CD4-positive, alpha-beta T cell treated with Interleukin-17A for 4 hours (primary cell): ENCODE data around the gene MAD1L1.
A peak's percentile ranks its signal among the peaks of the same experiment; 100 is the strongest.

Experiments used
- DNase-seq: peaks from one replicate; pipeline ENCODE4 v3.0.0-alpha.2; 2020; ENCODE audit warnings: mixed read lengths

MAD1L1 gene

GRCh38 chr7:2152646-2153045 is 80.1 kb downstream of the MAD1L1 start:
- DNase-seq = no peak

- DNase-seq = no peak
Measured at GRCh38 chr7:2151801-2152612, 80.7 kb downstream of the MAD1L1 start.

- no peak for DNase-seq
Measured at GRCh38 chr7:2151237-2151636, 81.5 kb downstream of the MAD1L1 start.

- no peak for DNase-seq
Measured at GRCh38 chr7:2150445-2150815, 82.3 kb downstream of the MAD1L1 start.

GRCh38 chr7:2149672-2150444 is 82.9 kb downstream of the MAD1L1 start:
- DNase-seq = no peak

- no peak for DNase-seq
Measured at GRCh38 chr7:2148814-2149213, 83.9 kb downstream of the MAD1L1 start.

GRCh38 chr7:2148189-2148588 is 84.6 kb downstream of the MAD1L1 start:
- DNase-seq = no peak

GRCh38 chr7:2146676-2147472 is 85.9 kb downstream of the MAD1L1 start:
- no peak for DNase-seq

GRCh38 chr7:2145835-2146580 is 86.7 kb downstream of the MAD1L1 start:
- no peak for DNase-seq

- DNase-seq = no peak
Measured at GRCh38 chr7:2144926-2145325, 87.8 kb downstream of the MAD1L1 start.

- no peak for DNase-seq
Measured at GRCh38 chr7:2143981-2144595, 88.7 kb downstream of the MAD1L1 start.

- DNase-seq = no peak
Measured at GRCh38 chr7:2143450-2143849, 89.3 kb downstream of the MAD1L1 start.

GRCh38 chr7:2142386-2142785 is 90.4 kb downstream of the MAD1L1 start:
- no peak for DNase-seq

- DNase-seq = no peak
Measured at GRCh38 chr7:2141651-2142050, 91.1 kb downstream of the MAD1L1 start.

- no peak for DNase-seq
Measured at GRCh38 chr7:2141021-2141410, 91.7 kb downstream of the MAD1L1 start.

GRCh38 chr7:2140216-2141020 is 92.3 kb downstream of the MAD1L1 start:
- no peak for DNase-seq

GRCh38 chr7:2139004-2139699 is 93.6 kb downstream of the MAD1L1 start:
- DNase-seq = no peak

GRCh38 chr7:2138146-2138765 is 94.5 kb downstream of the MAD1L1 start:
- DNase-seq = peak; percentile 68

GRCh38 chr7:2134740-2135139 is 98.0 kb downstream of the MAD1L1 start:
- no peak for DNase-seq

GRCh38 chr7:2132243-2132642 is 100.5 kb downstream of the MAD1L1 start:
- no peak for DNase-seq
